Activated CD4-positive, CD25-positive, alpha-beta regulatory T cell treated with anti-CD3 and anti-CD28 coated beads, Interleukin-2, amount 50 U/mL, for 72 hours (primary cell): ENCODE data around the gene PDZD7.
"Not testable (repeated sequence)": the region's sequence is repeated elsewhere in the genome, so short reads cannot be mapped to it uniquely, and the experiment has no call there.

Experiments
- DNase-seq: peaks from one replicate; pipeline ENCODE4 v3.0.0; 2021

Gene PDZD7

DNA sequence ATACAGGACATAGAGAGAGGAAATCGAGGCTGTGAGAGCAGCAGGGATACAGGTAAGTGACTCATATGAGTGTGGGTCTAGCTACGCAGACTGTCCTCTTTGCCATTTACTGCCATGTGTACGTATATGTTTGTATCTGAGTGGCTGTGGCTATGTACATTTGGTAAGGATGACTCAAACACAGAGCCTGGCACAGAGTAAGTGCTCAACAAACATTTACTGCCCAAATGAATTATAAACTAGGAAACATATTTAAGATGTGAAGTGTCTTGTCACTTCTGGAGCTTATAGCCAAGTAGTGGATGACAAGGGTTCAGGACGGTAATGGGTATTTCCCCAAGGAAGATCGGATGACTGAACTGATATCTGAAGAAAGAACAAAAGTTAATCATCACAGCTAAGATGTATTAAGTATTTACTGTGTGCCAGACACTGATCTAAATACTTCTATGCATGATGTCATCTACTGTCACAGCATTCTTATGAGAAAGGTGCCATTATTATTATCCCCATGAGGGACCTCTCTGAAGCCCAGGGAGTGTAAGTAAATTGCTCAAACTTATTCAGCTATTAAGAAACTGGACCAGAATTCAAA lies 49.7 kb downstream of the PDZD7 start:
- DNase-seq: no peak

- no peak for DNase-seq
Observed at GRCh38 chr10:100980711-100981110, 50.2 kb downstream of the PDZD7 start.

- no peak for DNase-seq
Observed at GRCh38 chr10:100980311-100980710, 50.6 kb downstream of the PDZD7 start.

GRCh38 chr10:100979791-100980272 lies 51.1 kb downstream of the PDZD7 start:
- no peak for DNase-seq

DNA sequence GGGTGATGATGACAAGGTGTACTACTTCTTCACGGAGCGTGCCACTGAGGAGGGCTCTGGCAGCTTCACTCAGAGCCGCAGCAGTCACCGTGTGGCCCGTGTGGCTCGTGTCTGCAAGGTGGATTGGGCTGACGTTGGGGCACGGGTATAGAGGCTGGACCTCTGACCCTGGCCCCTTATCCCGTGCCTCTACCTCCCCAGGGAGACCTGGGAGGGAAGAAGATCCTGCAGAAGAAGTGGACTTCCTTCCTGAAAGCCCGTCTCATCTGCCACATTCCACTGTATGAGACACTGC lies 52.1 kb downstream of the PDZD7 start:
- DNase-seq: no peak

- no peak for DNase-seq
Observed at GRCh38 chr10:100978121-100978900, 52.6 kb downstream of the PDZD7 start.

- DNase-seq: no peak
Observed at GRCh38 chr10:100977436-100977835, 53.5 kb downstream of the PDZD7 start.

GRCh38 chr10:100976906-100977305 lies 54.0 kb downstream of the PDZD7 start:
- DNase-seq: no peak

DNA sequence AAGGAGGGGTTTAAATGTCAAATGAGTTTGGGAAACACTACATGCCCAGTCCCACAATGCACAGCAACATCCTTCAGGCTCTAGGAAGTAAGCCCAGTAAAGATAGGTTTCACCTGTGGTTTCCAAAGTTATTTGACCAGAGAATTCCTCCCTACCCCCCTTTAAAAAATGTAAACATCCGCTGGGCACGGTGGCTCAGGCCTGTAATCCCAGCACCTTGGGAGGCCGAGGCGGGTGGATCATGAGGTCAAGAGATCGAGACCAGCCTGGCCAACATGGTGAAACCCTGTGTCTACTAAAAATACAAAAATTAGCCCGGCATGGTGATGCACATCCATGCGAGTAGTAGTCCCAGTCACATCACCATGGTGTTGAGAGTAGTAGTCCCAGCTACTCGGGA lies 55.5 kb downstream of the PDZD7 start:
- DNase-seq: not testable (repeated sequence)

DNA sequence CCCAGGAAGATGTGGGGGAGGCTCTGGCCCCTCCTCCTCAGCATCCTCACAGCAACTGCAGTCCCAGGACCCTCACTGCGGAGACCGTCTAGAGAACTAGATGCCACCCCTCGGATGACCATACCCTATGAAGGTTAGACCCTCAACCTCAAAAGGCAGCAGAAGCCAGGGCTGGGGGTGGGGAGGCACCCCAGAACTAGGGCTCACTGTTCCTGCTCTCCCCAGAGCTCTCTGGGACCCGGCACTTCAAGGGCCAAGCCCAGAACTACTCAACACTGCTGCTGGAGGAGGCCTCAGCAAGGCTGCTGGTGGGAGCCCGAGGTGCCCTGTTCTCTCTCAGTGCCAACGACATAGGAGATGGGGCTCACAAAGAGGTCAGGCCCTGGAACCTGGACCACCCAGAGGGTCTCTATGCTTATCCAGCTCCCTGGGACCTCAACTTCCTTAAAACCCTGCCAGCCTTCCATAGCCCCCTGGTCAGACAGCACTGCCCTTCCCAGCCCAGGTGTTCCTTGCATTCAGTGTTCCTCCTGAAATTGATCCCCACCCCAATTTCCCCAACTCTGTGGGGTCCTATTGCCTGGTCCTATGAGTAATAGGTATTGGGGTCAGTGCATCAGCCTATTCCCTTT lies 57.9 kb downstream of the PDZD7 start:
- no peak for DNase-seq

GRCh38 chr10:100972115-100972903 lies 58.6 kb downstream of the PDZD7 start:
- no peak for DNase-seq

- DNase-seq: no peak
Observed at GRCh38 chr10:100970914-100971811, 59.8 kb downstream of the PDZD7 start.

GRCh38 chr10:100970076-100970913 lies 60.6 kb downstream of the PDZD7 start:
- DNase-seq: no peak

DNA sequence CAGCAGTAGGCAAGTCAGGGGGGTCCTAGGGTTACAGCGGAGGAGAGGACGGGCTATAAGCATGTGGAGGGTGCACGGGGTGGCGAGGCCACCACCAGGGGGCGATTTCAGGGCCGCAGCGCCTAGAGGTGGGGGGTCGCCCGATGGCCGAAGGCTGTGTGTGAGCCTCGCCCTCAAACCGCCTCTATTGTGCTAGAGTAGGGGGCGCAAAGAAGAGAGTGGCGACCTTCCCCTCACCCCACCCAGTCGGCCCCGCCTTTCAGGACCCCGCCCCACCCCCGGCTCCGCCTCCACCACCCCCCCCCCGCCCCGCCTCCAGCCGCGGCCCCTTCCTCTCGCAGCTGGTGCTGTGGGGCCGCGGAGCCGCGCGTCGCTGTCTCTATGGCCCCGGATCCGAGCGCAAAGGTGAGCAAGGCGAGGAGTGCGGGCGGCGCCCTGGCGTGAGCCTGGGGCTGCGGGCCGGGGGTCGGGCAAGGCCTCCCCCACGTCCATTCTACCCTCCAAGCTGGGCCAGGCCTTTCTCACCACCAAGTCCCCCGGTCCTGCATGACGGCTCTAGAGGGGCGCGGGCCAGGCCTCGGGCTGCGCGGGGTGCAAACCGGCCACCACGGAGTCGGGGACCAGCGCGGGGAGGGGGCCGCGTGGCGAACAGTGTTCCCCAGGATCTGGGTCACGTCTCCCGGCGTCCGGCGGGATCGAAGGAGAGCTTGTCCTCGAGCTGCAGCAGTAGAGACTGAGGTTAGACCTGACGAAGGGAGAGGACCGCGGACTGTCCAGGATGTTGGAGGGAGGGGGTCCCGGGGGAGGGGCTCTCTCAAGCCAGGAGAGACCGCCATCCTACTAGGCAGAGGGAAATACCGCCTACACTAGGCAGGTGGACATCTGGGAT lies 61.5 kb downstream of the PDZD7 start, which contains the start of gene SEMA4G:
SEMA4G (plus strand) TSS at position 318 of the 889 bp plus-strand sequence. CDS start 3,409 bp downstream, outside the sequence.
- no peak for DNase-seq

DNA sequence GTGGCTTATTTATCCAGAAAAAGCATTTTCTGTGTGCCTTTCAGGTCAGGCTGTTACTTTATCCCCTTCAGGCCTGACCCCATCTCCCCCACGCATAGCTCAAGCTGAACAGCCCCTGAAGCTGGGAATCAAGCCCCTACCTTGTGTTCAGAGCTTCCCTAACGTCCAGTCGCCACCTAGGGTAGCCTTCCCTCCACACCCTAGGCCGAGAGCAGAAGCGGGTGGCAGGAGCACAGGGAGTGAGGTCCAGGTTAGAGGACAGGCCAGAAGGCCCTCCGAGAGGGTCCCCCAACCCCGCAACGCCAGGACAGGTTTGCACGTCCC lies 62.1 kb downstream of the PDZD7 start:
- no peak for DNase-seq

DNA sequence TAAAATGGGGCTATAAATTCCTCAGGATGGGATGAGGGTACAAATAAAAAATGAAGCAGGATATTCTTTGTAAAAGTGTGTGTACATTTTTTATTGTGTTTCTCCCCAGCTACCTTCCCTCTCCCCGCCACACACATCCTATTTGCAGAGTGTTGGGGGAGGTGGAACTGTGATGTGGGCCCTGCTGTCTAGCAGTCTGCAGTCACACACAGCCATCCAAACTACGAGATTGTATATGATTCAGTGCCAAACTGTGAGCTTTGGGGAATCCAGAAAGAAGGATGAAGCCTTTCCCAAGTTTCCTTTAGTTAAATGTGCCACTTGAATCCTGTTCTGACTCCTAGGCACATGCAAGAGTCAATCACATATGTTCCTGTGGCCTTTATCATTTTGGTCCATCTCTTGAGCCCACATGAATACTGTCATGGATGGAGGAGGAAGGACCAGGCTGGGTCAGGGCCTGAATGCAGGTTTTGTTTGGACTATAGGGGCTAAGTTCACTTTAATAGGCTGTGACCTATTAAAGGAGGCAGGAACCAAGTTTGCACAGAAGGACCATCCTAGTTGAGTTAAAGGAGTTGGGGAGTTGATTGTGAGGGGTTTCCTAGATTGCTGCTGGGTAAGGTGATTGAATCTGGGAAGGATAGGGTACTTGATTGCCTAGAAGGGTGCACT lies 62.7 kb downstream of the PDZD7 start:
- no peak for DNase-seq

- no peak for DNase-seq
Observed at GRCh38 chr10:100967332-100967731, 63.6 kb downstream of the PDZD7 start.

DNA sequence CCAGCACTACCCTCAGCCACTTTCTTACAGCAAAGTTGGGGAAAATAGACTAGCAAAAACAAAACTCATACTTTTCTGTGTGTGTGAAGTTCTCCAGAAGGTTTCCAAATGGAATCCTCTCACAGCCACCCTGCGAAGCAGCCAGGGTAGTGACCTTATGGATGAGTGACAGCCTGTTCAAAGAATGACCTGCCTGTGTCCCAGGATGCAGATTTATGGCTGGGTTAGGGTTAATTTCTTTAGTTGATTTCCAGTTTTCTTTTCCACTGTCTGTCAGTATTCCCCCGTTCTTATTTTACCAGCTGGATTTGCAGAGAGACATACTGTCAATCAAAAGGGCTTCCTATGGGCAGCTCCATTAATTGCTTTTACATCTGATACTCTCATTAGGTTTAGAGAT lies 64.0 kb downstream of the PDZD7 start:
- DNase-seq: no peak

- no peak for DNase-seq
Observed at GRCh38 chr10:100965820-100966219, 65.1 kb downstream of the PDZD7 start.

DNA sequence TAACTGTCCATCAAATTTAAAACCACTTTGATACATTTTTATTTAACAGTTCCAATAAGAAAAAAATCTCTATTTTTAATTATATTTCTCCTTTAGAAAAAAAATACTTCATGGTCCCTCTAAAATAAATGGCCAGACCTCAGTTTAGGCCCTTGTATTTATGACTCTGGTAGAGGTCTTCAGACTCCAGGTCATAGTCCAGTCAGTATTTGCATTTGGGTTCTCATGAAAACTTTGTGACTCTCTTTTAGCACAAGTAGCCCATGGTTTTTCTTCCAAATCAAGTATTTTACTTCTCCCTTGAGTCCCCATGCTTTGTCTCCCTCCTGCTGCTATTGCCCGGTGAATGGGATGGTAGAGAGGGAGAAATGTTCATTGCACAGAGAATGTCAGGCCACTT lies 67.1 kb downstream of the PDZD7 start:
- no peak for DNase-seq
